Mucosa of descending colon (tissue), 3 donors: Measurements from ENCODE around the gene TUT4. TPM values are rescaled to one million over a fixed set of nuclear protein-coding genes. Genes with fewer than 3 reads are reported as not detected.

Source experiments
- ATAC-seq: fragments of 200-7000 bp; cut with Tn5 transposase; one replicate; pipeline ENCODE4 v1.9.1; 2020; ENCODE audit warnings: mild to moderate bottlenecking, moderate library complexity
- DNase-seq, 3 donors: peaks; one replicate each; pipeline ENCODE4 v3.0.0-alpha.2; 2020
- H3K36me3 ChIP-seq: fragments of 200-600 bp; one replicate; pipeline ENCODE4 v1.8.0; 2021; ENCODE audit warnings: low read depth, mild to moderate bottlenecking
- H3K4me1 ChIP-seq: fragments of 200-600 bp; one replicate; pipeline ENCODE4 v1.8.0; 2021; ENCODE audit warnings: low read depth, mild to moderate bottlenecking
- H3K4me3 ChIP-seq: fragments of 200-600 bp; one replicate; pipeline ENCODE4 v1.8.0; 2021; ENCODE audit warnings: mild to moderate bottlenecking
- H3K9me3 ChIP-seq: fragments of 200-600 bp; one replicate; pipeline ENCODE4 v1.8.0; 2021; ENCODE audit warnings: mild to moderate bottlenecking
- intact Hi-C, 2 donors: fragments of 100-400 bp; cut with DNase I in 1 of 2; cut with micrococcal nuclease in 1 of 2; formaldehyde crosslinking; loops; one replicate each; pipeline versions ENCODE4 v1.11.0 to v1.11.1; 2022; cut with DNase I, micrococcal nuclease
- total RNA-seq, 3 donors: library from RNA; stranded (reverse); fragmentation: NEBNext Ultra II Directional in 2 of 3; extraction: Animal tissue kit (Norgen Biotek cat#: 25700) in 2 of 3; gene quantifications; one replicate each; pipeline versions ENCODE4 v1.2.1 to v1.2.4, GENCODE V29; 2021 to 2023
- TF ChIP-seq, protein P1 (sequence below): fragments of 200-600 bp; IDR thresholded peaks from one replicate; pipeline ENCODE4 v1.8.0; 2022; ENCODE audit warnings: antibody characterized with exemption, mild to moderate bottlenecking
- donor health status: DM: no; HTN: no; CAD: no; lungs with moderate emphysema.
- donor health status: DM: no; HTN: no; CAD: no.
- donor health status: DM: no; HTN: yes; CAD: no.

The TUT4 gene
- total RNA-seq, 3 donors from 2014 or later: 17.9 to 51.7 (median 20.8) TPM

DNA sequence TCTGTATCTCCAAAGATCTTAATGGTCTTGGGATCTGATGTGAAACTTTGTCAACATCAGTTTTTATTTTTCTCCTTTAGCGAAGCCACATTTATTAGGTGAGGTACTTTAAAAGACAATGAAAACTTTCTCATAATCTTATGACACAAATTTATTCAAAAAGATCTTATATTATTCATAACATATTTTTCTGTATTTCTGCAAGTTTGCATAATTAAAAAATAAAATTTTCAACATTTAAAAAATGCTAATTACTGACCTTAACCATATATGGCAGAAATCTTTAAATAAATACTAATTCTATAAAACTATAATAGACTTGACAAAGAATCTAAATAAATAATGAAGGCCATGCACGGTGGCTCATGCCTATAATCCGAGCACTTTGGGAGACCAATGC is 75.9 kb downstream of the TUT4 start:
- ATAC-seq (no peak), DNase-seq (no peak)
- no peak overlapping the region for H3K4me3 ChIP-seq
- no peaks in the 10 kb centered on the region for H3K4me1 ChIP-seq
- no peaks in the 10 kb centered on the region for H3K9me3 ChIP-seq
- intact Hi-C loops: no loop called here
- H3K36me3 ChIP-seq: no peaks in the 10 kb centered on the region
- TF ChIP-seq, protein P1, sequence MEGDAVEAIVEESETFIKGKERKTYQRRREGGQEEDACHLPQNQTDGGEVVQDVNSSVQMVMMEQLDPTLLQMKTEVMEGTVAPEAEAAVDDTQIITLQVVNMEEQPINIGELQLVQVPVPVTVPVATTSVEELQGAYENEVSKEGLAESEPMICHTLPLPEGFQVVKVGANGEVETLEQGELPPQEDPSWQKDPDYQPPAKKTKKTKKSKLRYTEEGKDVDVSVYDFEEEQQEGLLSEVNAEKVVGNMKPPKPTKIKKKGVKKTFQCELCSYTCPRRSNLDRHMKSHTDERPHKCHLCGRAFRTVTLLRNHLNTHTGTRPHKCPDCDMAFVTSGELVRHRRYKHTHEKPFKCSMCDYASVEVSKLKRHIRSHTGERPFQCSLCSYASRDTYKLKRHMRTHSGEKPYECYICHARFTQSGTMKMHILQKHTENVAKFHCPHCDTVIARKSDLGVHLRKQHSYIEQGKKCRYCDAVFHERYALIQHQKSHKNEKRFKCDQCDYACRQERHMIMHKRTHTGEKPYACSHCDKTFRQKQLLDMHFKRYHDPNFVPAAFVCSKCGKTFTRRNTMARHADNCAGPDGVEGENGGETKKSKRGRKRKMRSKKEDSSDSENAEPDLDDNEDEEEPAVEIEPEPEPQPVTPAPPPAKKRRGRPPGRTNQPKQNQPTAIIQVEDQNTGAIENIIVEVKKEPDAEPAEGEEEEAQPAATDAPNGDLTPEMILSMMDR: no peak

DNA sequence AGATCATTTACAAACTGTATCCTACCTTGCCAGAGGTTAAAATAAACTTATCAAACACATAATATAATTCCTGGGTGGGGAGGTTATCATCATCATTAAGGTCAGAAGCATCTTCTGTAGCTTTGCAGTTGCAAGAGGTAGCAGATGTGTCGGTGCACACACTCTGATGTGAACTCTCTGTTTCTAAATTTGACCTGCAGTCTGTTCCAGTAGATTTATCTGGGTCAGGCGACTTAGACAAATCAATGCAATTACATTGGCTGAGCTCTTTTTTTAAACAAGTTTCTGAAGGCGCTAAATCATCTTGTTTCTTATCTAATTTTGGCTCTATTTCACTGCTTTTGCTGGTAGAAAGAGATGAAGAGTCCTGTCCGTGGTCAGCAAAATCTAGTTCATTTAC is 78.1 kb downstream of the TUT4 start:
- intact Hi-C loops: no loop called here
- ATAC-seq (no peak), DNase-seq (no peak)
- TF ChIP-seq, protein P1: no peak
- Histone ChIP-seq H3K4me3 (no peak overlapping the region), H3K4me1 (no peaks in the 10 kb centered on the region), H3K9me3 (no peaks in the 10 kb centered on the region), H3K36me3 (no peaks in the 10 kb centered on the region)

DNA sequence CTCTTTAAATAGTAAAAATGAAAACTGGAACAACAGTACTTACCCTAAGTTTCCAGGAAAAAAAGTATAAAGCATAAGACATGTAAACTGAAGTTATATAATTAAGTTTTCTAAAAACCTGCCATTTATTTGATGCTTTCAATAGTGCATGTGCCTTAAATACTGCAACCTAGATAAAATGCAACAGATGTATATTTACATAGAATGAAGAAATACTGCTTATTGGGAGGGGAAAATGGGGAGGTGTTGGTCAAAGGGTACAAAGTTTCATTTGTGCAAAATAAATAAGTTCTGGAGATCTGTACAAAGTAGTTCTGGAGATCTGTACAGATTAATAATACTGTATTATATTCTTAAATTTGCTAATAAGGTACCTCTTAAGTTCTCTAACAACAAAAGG is 79.9 kb downstream of the TUT4 start:
- Histone ChIP-seq H3K36me3 (no peaks in the 10 kb centered on the region), H3K4me1 (no peaks in the 10 kb centered on the region), H3K4me3 (no peak overlapping the region), H3K9me3 (no peaks in the 10 kb centered on the region)
- TF ChIP-seq, protein P1: no peak
- DNase-seq (no peak), ATAC-seq (no peak)
- intact Hi-C loops: no loop called here

DNA sequence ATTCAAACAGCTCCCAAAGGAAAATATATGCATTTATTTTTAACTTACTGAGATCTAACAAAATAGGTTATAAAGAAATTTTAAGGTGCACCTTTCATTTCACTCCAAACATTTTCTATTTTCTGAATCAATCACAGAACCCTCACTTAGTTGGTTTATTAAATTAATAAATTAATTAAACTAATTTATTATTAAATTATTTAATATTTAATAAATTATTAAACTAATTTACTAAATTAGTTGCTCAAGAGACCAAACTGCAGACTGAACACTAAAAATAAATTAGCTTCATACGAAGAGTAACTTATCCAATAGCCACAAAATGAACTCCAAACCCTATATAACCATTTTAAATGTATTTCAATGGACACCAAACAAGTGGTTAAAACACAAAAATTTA is 80.5 kb downstream of the TUT4 start:
- DNase-seq (no peak), ATAC-seq (no peak)
- intact Hi-C loops: no loop called here
- H3K4me1 ChIP-seq: no peaks in the 10 kb centered on the region
- H3K36me3 ChIP-seq: no peaks in the 10 kb centered on the region
- H3K4me3 ChIP-seq: no peak overlapping the region
- TF ChIP-seq, protein P1: no peak
- H3K9me3 ChIP-seq: no peaks in the 10 kb centered on the region

DNA sequence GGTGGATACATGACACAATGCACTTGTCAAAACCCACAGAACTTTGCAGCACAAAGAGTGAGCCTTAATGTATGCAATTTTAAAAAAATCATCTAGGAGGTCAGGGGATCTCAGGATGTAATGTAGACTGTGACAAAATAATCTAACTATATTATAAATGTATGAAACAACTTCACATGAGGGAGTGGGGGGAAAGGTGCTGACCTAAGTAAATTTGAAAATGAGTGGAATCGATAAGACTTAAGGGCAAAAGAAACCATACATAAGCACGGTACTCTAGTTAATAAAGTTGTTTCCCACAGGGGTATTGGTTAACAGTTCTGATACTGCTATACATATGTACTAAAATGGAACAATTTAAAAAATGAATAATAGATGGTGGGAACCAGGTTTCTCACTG is 83.8 kb downstream of the TUT4 start:
- no peak for ATAC-seq
- Histone ChIP-seq H3K36me3 (no peaks in the 10 kb centered on the region), H3K4me1 (no peaks in the 10 kb centered on the region), H3K9me3 (no peaks in the 10 kb centered on the region), H3K4me3 (no peak overlapping the region)
- DNase-seq: no peak
- TF ChIP-seq, protein P1: no peak
- intact Hi-C loops: no loop called here

DNA sequence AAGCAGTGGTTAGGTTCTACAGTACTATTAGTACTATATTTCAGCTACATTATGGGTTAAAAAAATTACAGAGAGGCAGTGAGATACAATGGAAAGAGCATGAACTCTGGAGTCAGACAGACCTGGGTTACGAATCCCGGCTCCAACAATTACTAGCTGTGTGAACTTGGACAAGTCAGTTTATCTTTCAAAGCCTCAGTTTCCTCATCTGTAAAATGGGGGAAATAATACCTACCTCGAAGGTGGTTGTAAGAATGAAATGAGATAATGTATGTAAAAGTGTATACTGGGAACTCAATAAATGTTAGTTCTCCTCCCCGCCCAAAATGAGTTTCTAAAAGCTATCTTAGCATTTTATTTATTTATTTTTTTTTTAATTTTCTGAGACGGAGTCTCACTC is 89.0 kb downstream of the TUT4 start:
- no peaks in the 10 kb centered on the region for H3K4me1 ChIP-seq
- H3K4me3 ChIP-seq: no peak overlapping the region
- H3K9me3 ChIP-seq: no peaks in the 10 kb centered on the region
- intact Hi-C loops: no loop called here
- TF ChIP-seq, protein P1: no peak
- H3K36me3 ChIP-seq: no peaks in the 10 kb centered on the region
- DNase-seq (no peak), ATAC-seq (no peak)
